GM04504 (cell line): ENCODE data around the gene ASB8.

Experiments
- DNase-seq: peaks from one replicate; pipeline ENCODE4 v3.0.0-alpha.2; 2012; ENCODE audit warnings: low read depth

The ASB8 gene, protein sequence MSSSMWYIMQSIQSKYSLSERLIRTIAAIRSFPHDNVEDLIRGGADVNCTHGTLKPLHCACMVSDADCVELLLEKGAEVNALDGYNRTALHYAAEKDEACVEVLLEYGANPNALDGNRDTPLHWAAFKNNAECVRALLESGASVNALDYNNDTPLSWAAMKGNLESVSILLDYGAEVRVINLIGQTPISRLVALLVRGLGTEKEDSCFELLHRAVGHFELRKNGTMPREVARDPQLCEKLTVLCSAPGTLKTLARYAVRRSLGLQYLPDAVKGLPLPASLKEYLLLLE

DNA sequence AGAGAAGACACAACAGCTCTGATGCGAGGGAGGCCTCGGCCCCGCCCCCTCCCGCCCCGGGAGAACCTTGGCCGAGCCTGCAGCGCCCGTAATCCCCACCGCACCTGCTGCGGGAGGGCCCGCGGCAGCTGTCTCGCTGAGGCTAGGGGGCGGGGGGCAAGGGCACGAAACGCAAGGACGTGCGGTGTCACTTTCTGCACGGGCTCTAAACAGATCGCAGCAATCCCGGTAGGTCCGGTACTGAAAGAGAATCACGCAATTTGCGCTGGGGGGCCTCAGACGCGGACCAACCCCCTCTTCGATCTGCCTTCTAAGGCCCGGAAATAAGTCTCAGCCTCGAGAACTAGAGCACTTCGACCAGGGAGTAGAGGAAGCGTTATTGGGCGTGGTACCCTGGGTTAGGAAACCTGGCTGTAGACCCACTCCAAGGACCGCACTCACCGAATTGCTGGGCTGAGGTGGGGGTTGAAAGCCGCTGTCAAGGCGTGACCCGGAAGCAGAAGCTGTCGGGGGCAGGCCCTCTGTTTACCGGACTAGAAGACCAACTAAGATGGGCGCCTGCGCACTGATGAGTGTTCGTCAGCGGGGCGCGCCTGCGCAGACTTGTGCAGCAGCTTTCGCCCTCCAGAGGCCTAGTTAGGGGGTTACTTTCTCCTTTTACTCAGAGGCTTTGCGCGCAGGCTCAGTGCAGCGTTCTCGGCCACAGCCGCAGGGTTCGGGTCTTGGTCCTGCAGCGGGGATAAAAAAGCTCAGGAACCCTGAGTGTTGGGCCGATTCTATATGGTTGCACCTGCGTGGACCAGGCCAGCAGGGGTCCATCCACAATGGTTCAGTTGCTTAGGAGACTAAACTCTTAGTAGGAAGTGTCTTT is at the start of gene ASB8:
Gene ASB8, minus strand, starts transcription at position 498 of the 871 bp plus-strand sequence. CDS start 4,019 bp downstream, outside the sequence.
- peak; percentile 94 for DNase-seq

- DNase-seq: no peak
Measured at GRCh38 chr12:48203192-48203591, 45.9 kb upstream of the ASB8 start, which contains the start of gene OR10AD1. OR10AD1 (minus strand) TSS chr12:48203292; CDS start chr12:48203292, 0 bp downstream.

GRCh38 chr12:48202766-48203165 is 45.5 kb upstream of the ASB8 start:
- no peak for DNase-seq

DNA sequence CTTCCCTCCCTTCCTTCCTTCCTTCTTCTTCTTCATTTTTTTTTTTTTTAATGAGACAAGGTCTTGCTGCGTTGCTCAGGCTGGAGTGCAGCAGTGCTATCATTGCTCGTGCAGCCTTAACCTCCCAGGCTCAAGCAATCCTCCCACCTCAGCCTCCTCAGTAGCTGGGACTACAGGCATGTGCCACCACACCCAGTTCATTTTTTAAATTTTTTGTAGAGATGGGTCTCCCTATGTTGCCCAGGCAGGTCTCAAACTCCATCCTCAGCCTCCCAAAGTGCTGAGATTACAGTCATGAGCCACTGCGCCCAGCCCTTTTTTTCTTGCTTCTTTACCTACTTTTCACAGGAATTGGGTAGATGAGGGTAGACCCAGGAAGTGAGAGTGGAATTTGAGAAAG is 44.2 kb upstream of the ASB8 start:
- no peak for DNase-seq

- DNase-seq: no peak
Measured at GRCh38 chr12:48201091-48201490, 43.8 kb upstream of the ASB8 start.

- no peak for DNase-seq
Measured at GRCh38 chr12:48199774-48200221, 42.5 kb upstream of the ASB8 start.

- DNase-seq: no peak
Measured at GRCh38 chr12:48198985-48199384, 41.7 kb upstream of the ASB8 start.

- DNase-seq: no peak
Measured at GRCh38 chr12:48198672-48198971, 41.3 kb upstream of the ASB8 start.

DNA sequence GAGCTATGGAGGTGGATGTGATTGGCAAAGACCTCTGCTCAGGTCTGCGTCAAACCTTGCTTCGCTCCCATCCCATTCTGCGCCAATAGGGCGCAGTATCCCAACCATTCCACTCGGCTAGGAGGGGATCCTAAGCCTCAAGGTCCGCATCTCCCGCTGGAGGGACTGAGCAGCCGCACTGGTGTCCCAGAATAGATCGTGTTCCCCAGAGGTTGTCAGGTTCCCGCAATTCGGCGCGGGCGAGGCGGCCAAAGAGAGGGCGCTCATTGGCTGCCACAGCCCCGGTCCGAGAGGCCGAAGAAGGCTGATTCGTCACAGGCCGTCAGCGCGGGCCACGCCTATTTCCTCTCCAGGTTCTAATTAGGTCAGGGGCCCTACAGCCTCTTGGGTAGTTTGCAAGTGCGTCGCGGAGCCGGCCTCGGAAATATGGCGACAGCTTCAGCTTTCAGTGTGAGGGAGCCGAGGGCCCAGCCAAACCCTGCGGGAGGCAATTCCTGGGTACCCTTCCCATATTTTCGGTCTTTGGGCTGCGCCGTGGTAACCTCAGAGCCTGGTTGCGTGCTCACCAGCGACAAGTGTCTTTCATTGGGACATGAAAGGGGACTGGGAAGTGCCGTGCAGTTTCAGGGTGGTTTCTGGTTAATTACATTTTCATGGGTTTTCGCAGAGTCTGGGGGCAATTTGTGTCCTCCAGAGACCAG is 40.8 kb upstream of the ASB8 start:
- peak; percentile 82 for DNase-seq

GRCh38 chr12:48197549-48197970 is 40.2 kb upstream of the ASB8 start:
- no peak for DNase-seq

GRCh38 chr12:48194799-48195201 is 37.5 kb upstream of the ASB8 start:
- no peak for DNase-seq

DNA sequence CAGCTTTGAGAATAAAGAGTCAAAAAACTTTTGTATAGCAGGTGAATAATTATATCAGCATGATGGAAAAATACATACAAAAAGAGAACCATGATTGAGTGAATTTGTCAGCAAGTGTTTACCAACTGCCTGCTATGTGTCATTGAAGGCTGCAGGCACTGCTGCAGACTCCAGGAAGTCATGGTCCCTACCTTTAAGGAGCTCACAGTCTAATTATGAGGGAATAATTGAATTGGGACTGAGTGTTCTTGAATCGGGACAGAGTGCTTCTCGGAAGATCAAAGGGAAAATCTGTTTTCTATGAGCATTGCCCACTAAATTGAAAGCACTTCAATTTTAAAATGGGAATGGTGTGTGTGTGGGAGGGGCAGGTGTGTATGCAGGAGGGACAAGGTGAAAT is 36.3 kb upstream of the ASB8 start:
- DNase-seq: no peak

DNA sequence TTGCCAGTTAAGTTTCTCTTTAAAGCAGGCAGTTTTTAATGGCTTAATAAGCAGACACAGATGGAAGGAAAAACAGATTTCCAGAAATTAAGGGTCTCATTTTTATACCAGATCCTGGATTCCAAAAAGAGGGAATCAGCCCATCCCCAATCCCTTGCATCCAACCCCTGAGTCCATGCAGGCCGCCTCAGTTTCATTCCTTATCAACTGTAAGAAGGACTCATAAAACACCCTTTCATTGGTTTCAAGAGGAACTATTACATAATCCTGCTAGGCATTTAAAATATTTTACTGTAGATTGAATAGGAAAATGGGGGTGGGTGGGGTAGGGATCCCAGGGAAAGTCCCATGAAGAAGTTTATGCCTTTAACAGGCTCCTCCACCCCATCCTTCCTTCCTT is 35.5 kb upstream of the ASB8 start:
- no peak for DNase-seq

DNA sequence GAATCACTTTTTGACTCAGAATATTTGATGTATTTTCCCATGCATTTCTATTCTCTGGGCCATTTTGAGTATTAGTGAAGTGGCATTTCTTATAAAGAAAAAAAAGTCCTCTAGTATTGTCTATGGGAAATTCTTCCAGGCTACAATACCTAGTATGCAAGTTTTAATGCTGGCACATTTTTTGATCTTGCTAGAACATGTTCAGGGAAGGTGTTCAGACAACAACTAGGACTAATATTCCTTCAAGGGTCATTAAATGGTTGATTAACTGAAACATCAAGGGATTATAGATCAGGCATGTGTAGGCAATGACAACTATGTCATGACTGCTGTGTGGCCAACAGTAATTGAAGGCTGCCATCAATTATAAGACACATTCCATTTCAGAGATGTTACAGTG is 33.8 kb upstream of the ASB8 start:
- no peak for DNase-seq

DNA sequence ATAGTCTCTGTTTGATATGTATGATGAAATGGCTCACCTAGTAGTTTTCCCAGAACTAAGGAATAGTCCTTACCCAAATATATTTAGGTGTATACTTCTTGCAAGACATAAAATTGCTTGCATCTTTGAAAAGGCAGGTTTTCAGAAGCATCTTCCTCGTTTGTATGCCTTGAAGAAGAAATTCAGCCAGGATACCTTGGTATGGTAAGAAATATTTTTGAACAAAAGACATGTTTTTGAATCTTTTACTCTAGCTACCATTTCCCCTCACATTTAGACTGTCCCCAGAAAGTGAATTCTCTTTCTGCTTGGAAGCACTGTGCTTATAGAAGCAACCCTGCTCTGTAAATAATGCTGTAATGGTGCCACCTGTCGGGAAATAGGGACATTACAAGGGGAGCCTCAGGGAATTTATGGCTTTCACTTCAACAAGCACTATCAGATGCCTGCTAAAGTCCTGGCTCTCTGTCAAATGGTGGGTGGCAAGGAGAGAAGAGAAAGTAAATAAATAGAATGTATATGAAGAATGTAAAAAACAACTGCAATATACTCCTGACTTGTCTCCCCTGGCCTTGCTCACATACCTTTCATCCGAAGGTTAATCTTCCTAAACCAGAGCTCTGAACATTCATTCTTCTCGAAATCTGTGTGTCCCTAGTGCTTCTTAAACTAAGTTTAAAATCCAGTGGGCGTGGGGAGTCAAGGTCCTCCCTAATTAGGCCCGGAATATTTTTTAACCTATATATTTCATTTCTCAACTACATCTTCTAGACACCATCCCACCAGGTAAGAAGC is 32.2 kb upstream of the ASB8 start:
- peak; percentile 45 for DNase-seq

DNA sequence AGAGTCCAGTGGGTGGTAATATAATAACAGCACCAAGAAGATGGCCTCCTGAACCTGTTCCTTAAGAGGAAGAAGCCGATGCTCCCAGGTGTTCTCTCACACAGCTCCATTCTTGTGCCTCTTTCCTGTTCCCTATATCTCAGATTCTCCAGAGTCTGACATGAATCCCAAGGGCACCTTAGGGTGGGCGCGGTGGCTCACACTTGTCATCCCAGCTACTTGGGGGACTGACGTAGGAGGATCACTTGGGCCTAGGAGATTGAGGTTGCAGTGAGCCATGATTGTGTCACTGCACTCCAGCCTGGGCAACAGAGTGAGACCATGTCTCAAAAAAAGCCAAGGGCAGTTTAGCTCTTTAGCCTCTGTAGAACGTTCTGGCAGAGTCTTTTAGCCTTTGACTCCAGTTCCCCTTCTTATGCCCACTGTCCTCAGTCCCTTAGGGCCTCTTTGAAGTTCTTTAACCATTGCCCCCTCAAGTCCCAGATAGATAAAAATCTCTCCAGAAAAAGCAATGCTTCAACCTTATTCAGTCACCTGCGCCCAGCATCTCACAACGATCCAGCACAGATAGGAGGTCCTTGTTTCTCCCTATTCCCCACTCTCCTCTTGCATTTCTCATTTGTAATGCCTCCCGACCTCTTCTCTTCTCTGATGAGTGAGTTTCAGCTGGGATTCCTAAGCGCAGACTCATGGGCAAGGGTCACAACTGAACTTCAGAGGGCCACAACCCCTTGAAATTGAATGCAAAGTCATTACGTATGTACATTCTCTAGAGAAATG is 30.8 kb upstream of the ASB8 start:
- DNase-seq: no peak

- DNase-seq: no peak
Measured at GRCh38 chr12:48185181-48185919, 28.0 kb upstream of the ASB8 start.

- no peak for DNase-seq
Measured at GRCh38 chr12:48184549-48184922, 27.2 kb upstream of the ASB8 start.

DNA sequence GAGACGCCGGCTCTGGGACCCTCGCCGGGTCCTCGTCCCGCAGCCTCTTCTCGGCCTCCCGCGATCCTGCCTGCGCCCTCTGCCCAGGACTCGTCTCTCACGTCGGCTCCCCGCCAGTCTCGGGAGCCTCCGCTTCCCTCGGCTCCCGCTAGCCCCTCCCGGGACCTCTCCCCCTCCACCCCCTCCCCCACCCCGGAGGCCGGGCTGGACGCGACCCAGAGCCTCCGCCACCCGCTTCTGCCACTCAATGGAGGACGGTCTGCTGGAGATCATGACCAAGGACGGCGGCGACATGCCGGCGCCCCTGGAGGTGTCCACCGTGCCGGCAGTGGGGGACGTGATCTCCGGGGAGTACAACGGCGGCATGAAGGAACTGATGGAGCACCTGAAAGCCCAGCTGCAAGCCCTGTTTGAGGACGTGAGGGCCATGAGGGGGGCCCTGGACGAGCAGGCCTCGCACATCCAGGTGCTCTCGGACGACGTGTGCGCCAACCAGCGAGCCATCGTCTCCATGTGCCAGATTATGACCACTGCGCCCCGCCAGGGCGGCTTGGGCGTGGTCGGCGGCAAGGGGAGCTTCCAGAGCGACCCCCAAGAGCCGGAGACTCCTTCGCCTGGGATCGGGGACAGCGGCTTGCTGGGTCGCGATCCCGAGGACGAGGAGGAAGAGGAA is 26.7 kb upstream of the ASB8 start:
- DNase-seq: no peak
